Stimulated activated CD4-positive, alpha-beta T cell treated with anti-CD3 and anti-CD28 coated beads, Interleukin-4, amount 100 ng/mL, for 1 hour (primary cell): ENCODE results near the gene UBE2J2.

Experiments
- DNase-seq: peaks from one replicate; pipeline ENCODE4 v3.0.0-alpha.2; 2020

UBE2J2 gene

DNA sequence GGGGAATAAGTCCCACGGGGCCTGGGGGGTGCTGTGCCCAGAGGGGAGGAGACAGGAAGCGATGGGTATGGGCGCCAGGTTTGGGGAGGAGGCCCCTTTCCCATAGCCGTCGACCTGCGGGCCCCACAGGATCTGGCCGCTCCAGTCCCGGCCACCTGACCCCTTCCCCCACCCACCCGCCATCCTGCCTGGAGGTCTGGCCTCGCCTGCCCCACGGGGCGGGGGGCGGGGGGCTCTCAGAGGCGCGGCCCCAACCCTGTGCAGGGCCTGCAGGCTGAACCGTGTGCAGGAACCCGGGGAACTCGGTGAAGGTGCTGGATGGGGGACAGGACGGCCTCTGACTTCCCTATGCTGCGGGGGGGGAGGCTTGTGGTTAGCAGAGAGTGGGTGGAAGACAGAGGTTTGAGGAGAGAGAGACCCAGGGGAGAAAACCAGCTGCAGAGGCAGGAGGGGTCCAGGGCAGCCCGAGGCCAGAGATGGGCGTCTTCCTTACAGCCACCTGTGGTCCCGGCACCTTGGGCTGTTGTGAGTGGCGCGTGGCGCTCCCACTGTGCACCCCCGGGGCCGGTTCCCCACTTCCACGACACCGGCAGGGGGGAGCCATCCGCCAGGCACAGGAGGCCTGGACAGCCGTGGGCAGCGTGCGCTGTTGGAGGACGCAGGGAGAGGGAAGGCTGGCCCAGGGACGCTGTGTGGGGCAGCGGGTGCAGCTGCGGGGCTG lies 64.8 kb downstream of the UBE2J2 start:
- peak; percentile 64 for DNase-seq

DNA sequence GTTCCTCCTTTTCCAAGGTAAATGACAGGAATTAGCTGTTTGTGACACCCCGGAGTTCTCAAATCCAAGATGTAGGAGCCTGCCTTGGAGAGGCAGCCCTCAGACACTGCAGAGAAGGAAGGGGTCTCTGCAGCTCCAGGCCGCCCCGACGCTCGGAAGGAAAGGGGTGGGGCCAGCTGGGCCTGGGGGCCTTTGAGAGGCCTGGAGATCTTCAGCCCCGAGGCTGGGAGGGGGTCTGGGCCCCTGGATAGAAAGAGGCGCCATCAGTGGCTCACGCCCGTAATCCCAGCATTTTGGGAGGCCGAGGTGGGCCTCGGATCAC lies 66.1 kb downstream of the UBE2J2 start:
- no peak for DNase-seq

DNA sequence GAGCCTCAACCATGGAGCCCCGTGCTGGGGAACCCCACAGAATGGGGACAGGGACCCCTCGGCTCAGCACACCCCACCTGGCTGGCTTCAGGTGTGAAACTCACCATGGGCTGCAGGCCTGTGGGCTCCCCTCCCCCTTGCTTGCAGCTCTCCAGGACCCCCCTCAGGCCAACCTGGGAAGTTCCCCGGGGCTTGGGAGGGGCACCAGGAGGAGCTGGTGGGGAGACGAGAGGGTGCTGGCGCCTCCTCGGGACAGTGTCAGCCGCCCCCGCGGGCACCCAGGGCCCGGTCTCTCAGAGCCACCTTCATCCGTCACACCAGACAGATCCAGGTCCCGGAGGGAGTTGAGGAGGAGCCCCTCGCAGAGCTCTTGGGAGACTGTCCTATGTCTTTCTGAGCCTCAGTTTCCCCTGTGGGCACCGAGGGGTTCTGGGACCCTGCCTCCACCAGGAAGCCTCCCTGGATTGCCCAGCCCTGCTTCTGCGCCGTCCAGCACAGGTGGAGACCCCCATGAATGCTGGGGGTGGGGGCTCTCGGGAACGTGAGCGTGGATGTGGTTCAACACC lies 66.6 kb downstream of the UBE2J2 start:
- no peak for DNase-seq

DNA sequence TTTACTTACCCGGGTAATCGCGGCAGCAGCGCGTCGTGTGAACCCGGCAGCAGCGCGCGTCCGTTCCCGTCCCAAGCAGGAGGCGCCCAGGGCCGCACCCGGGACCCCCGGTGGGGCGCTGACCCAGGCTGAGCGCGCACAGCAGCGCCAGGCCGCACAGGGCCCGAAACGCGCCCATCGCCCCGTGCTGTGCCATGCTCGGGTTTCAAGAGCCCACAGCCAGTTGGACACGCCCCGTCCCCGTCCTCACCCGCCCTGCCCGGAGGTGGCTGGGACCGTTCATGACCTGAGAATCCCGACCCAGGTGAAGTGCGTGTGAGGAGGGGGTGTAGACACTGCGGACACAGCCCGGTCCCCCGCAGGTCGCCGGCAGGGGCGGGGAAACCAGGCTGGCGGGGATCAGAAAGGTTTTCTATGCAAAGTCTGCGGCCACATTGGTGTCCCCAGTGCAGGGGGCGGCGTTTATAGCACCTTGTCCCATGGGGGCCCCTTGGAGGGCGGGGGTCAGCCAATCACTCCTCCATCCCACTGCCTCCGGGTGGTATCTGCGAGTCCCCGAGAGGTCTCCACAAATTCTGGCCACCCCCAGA lies 67.2 kb downstream of the UBE2J2 start, which contains the start of gene TNFRSF18:
Gene TNFRSF18, minus strand, starts transcription at position 217 of the 590 bp plus-strand sequence. Its CDS starts 21 bp downstream, at position 196.
- peak; percentile 65 for DNase-seq

DNA sequence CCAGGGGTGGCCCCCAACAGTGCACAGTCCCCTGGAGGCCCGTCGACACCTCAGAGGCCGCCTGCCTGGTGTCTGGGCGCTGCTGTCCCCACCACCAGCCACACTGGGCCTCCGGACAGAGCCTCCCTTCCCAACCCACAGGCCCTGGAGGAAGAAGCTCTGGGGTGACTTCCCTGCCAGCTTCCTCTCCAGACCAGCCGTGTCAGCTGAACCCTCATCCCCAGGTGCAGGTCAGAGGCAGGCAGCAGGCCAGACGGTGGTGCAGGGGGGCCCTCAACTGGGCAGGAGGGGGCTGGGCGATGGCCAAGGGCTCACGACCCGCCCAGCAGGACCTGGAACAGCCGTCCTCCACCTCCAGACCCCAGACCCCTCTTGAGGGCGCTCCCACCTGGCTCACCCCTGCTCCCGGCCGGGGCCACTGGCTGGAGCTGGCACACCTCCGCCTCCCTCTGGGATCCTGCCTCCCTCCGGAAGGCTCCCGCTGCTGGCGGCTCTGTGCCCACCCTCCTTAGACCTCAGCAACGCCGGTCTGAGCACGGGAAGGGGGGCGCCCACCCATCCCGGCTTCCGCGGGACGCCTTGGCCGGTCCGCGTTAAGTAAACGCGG lies 67.8 kb downstream of the UBE2J2 start:
- DNase-seq: no peak

DNA sequence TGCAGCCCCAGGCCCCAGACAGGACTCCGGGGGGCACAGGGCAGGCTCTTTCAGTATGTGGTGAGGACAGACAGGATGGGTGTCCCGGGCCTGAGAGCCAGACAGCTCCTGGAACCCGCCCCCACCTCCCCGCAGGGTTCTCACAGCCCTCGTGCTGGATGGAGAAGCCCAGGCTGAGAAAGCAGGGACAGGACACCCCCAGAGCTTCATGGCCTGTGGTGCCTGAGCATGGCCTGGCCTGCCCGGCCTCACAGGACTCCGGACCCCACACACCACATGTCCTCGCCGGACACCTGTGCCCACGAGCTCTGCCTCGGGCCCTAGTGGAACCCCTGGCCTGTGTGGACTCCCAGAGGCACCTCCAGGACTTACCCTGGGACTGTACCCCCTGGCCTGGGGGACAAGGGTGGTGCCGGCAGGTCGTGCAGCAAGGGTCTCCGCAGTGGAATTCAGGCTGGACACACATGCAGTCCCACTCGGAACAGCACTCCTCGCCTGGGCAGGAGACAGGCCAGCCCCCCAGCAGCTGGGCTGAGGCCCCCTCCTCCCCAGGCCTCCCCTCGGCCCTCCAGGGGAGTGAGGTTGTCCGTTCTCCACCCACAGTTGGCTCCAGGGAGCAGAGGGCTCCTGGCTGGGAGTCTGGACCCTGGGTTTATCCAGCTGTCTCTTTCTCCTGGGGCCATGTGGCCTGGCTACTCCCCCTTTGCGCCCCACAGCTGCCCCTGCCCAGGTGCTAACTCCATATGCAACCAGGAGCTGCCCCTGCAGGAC lies 68.5 kb downstream of the UBE2J2 start:
- no peak for DNase-seq

DNA sequence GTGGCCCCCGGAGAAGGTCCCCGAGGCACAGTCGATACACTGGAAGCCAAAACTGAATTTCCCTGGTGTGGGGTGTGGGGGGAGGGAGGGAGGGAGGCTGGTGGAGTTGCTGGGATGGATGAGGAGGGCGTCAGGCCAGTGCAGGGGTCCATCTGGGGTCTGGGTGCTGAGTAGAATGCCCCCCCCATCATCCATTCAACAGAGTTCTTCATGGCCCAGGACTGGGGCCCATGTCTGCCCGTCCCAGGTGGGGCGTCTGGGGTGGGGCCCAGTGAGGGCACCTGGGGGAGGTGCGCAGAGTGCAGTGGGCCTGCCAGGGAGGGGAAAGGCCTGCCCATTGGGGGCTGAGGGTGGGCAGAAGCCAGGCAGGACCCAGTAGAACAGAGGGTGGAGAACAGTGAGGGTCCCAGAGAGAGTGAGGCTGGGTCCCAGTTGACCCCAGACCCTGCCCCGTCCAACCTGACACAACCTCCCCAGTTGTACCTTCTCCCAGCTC lies 69.2 kb downstream of the UBE2J2 start:
- DNase-seq: no peak
